Measurements from ENCODE around the gene DENND1A.
A peak's percentile ranks its signal among the peaks of the same experiment; 100 is the strongest.
"Not testable (repeated sequence)": the region's sequence is repeated elsewhere in the genome, so short reads cannot be mapped to it uniquely, and the experiment has no call there.

The DENND1A gene

DNA sequence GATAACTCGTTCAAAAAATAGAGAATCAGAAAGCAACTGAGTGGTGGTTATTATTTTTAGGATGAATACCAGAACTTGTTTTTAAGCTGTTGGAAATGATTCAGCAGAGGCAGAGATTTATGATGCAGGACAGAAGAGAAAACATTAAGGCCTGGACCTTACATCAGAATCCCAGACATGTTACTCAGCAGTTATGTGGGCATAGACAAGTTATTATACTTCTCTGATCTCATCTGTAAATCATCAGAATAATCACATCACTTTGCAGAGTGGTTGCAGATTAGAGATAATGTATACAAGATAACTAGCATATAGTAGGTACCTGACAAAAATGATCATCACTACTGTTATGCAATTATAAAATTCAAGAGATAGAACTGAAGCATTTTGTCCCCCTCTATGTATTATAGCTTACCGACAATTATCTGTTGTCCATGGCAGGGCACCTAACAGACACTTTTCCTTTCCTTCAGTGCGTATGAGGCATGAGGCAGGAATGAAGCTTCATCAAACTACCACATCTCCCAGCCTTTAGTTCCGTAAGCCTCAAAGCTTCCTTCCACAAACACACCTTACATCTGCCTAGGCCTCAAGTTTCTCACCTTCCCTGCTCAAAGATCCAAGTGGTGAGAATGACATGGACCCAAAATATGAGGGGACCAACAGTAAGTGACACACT, 165.9 kb downstream of the DENND1A start:
- peak; percentile 9 for DNase-seq (ENCODE audit: low spot score)

DNA sequence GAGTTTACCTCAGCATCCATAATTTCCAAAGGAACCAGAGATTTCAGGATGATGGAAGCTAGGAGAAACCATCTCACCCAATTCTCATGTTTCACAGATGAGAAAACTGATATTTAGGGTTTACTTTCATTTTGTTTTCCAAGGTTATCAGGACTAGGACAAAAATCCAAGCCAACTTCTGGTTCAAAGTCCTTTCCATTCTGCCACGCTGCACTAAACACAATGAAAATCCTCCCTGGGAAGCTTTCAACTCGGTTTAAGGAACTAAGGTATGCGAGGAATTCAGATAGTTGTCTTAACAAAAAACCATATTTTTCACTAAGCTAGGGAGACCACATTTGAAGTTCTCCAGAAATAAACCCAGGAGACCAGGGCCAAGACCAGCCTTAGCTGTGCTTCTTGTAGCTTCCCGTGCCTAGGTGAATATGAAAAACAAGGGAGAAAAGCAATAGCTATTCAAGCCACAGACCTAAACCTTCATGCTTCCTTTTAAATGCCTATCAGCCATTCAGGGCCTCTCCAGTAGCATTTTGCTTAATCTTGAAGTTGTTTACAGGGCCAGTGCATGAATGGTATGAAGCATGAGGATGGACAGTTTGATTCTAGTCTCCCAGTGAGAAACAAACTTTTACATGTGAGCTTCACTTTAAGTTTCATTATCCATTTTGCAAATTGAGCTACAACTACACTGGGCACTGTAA, 167.9 kb downstream of the DENND1A start:
- DNase-seq (ENCODE audit: low spot score), result no peak

DNA sequence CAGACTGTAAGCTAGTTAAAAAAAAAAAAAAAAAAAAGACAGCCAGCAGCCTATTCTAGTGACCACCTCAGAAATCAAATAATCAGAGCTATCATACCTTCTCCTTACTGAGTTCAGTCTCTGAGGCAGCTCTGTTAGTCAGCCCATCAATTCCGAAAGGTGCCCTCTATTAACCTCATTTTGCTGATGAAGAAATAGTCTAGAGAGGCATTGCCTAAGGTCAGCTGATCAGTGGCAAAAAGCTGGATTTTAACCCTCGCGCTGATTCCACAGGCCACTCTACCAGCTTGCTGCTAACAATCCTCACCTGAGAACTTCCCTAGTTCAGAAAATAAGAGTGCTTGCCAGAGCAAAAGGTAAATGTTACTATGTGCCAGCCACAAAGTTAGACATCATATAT, 172.0 kb downstream of the DENND1A start:
- no peak for DNase-seq (ENCODE audit: low spot score)

DNA sequence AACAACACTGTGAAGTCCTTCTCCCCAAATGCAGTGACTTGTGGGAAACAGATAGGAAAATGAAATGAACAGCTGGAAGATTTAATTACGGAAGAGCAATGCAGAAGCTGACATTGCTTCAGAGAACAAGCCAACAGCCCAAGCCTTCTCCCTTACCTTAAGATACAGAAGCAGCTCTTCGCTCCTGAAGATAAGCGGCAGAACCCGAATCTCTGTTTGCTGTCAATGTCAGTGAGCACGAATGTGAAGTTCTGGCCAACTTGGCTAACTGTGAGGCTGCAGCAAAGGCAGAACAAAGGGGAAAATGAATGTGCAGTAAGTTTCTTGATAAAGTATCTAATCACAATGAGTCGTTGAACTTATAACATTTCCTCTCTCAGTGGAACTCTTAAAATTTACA, 172.4 kb downstream of the DENND1A start:
- no peak for DNase-seq (ENCODE audit: low spot score)

DNA sequence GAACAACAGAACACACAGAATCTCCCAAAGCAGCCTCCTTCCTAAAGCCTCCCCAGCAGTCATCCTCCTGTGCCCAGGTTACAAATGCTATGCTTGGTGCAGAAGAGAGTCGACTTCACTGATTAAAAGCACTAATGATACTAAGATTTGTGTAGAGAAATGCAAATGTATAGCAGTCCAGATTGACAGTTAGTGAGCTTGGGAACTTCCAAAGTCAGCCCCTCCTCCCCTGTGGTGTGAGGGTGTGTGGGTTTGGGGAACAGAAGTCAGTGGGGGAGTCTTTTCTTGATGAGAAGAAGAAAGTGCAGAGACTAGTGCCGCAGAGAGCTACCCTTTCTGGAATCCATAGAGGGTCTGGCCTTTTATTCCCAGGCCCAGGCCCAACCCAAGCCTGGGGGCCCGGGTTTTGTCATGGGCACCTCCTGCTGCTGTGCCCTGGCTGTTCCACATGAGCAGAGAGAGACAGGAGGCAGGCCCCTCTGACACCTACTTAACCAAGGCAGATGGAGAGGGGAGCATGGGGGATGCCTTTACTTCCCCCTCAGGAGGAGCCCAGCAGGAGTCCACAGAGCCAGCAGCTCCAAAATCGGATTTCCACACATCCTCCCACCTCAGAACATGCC, 173.3 kb downstream of the DENND1A start:
- no peak for DNase-seq (ENCODE audit: low spot score)

DNA sequence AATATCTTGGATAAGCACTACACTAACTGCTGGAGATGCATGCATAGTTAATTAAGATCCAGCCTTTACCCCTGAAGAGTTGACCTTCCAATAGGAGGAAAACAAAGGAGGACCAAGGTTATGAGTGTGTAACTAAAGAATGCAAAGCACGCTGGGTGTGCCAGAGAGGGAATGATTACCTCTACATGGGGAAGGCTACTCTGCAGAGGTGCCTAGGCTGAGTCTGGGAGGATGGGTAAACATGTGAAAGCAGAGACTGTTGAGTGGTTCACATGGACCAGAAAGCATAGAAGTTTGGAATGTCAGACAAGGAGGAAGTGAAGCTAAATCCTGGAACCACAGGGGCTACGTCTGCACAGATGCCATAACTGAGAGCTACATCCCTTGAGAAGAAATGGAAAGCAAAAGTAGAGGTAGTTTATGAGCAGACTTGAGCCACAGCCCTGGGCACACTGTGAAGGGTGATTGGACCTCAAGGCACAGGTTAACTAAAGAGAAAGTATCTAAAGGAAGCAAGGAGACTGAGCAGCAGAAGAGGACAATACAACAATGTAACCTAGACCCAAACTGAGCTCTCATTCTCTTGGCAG, 176.2 kb downstream of the DENND1A start:
- no peak for DNase-seq (ENCODE audit: low spot score)

DNA sequence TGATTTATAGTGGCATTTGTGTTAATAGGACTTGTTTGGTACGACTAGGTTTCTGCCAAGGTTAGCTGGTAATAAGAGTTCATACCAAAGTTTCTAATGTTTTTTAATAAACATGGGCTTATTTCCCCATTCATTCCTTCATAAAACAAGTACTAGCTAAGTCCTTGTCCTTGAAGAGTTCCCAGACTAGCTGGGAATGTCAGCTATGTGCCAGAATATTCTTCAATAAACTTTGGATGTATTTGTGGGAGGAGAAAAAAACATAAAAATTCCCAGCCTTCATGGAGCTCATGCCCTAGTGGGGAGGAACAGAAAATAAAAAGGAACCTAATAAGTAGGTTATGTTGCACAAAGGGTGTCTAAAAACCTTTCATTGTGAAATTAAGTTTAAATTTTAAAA, 176.9 kb downstream of the DENND1A start:
- DNase-seq (ENCODE audit: low spot score), result no peak

DNA sequence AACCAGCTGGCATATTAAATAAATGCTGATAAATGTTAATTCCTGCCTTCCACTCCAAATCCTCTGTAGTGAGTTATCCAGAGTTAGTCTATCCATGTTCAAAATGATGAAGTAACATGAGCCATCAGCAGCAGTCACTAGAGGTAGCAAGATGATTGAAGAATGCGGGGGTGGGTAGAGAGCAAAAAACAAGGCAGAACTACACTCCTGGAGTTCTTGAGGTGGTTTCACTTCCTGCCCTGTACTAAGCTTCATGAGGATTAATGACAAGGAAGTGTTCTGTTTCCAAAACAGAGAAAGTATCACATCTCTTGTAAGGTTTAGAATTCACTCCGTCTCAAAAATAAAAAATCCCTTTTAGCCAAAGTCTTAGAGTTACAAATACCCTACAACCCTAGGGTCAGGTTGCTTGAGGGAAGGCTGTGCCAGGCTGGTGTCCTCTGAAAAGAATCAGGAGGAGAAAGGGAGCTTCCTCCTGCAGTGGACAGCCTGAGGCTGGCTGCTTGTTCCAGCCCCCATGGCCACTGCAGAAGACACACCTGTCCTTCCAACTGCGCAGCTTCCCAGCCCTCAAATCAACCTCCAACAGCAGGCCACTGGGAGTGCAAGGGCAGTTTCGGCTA, 180.2 kb downstream of the DENND1A start:
- DNase-seq (ENCODE audit: low spot score), result no peak

DNA sequence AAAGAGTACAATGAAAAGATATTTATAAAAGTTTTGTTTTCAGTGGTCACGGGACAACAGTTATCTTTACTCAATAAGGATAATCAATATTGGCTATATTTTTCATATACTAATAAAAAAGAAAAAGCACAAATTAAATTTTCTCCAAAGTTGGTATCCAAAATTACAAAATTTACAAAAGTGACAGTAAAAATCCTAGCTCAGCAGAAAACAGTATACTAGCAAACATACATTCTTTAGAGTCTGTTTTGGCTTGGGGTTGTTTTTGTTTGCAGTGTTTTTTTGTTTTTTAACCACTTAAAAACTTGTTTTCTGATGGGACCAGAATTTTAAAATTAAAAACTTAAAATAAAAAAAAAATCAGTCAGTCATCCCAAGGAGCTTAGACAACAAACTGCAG, 183.2 kb downstream of the DENND1A start:
- no peak for DNase-seq (ENCODE audit: low spot score)

DNA sequence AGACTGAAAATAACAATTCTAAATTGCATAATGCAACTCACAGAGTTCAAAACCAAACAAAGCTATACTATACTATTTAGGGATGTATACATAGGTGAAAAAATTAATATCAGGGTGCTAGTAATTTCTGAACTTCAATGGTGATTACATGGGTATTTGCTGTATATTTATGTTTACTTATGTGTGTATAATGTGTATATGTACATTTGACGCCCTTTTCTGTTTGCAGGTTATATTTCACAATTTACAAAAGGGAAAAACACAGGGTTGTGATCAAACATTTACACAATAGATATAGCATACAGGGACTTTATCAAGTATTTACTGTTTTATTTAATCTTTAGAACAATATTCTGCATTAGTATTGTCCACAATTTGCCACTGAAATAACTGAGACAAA, 184.0 kb downstream of the DENND1A start:
- DNase-seq (ENCODE audit: low spot score), result no peak

DNA sequence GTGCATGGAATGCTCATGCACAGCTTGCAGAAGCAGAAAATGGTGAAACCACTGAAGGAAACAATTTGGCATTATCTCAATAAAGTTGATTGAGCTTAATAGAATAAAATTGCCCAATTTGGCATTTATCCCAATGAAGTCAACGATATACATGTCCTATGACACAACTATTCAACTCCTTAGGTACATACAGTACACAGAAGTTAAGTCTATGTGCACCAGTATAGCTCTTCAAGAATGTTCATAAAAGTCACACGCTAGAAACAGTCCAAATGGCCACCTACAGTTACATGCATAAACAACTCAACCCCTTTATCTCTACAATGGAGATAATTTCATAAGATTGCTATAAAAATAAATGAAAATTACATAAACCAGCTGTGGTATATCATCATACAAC, 184.5 kb downstream of the DENND1A start:
- DNase-seq (ENCODE audit: low spot score), result no peak

DNA sequence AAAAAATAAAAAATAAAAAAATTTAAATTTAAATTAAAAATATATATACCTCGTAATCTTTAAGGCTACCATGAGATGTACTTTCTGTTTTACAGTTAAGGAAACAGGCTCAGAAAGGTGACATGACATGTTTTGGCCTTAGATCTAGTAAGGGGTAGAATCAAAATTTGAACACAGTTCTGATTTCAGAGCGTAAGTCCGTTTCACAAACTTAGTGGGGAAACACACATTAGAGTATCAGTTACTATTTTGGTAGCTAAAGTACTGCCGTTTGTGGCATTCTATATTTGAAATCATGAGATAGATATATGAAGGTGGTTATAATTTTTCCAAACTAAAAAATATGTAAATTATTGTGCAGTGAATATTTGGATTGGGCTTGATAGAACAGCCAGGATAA, 186.2 kb downstream of the DENND1A start:
- no peak for DNase-seq (ENCODE audit: low spot score)

DNA sequence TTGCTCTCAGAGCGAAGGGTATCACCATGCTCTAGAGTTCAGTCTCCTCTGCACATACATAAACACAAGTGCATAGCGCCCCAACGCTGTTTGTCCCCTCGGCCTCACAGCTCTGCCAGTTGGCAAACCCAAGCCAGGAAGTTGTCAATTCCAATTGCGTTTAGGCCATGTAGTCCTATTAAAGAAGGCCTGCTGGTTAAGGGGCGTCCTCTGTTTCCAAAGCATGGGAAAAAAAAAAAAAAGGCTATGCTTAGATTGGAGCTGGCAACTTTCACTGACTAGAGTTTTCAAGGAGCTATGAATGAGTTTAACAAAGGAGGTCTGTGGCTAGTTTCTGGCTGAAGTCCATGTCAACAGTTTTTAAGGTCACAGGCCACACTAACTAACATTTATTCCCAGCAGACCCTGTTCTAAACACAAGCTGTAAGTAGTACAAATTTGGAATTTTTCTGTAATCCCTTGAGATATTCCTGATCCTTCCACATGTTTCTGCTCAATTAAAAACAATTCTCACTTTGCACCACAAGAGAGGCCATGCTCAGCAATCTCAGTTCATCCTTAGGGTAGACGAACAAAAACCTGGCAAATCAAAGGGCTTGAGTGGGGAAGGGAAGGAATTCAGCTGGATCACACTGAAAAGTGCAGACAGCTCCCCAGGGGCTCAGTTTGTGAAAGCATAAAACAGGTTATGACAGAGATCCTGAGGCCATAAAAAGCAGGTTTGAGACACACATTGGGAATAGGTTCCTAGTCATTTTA, 187.7 kb downstream of the DENND1A start:
- no peak for DNase-seq (ENCODE audit: low spot score)

DNA sequence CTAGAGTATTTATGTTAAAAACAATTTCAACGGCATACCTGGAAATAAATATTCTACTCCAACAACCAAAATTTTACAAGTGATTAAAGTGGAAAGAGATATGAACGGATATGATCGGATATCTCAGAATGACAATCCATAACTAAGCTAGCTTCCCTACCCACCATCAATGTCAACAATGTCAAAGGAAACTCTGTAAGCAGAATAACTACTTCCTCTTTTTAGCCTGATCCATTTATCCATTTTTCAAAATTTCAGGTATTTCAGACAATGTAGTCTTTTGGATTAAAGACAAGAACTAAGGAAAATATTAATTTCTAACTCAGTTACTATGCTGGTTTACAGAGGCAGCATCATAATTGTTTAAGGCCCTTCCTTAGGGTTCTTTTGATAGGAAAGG, 188.7 kb downstream of the DENND1A start:
- no peak for DNase-seq (ENCODE audit: low spot score)

DNA sequence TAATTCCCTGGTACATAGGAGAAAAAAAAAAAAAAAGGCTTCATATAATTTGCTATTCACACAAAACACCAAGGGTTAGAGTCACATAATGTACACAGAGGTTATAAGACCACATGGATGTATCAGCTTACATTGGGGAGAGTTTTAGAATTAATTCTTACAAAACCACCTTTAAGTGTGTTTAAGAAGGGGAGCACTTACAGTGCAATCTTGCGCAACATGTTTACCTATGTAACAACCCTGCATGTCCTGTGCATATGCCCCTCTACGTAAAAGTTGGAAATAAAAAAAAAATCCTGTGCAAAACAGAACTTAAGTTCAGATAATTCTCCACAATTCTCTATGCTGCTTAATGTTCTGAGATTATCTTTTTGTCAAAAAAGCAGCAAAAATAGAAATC, 190.0 kb downstream of the DENND1A start:
- DNase-seq (ENCODE audit: low spot score), result no peak

DNA sequence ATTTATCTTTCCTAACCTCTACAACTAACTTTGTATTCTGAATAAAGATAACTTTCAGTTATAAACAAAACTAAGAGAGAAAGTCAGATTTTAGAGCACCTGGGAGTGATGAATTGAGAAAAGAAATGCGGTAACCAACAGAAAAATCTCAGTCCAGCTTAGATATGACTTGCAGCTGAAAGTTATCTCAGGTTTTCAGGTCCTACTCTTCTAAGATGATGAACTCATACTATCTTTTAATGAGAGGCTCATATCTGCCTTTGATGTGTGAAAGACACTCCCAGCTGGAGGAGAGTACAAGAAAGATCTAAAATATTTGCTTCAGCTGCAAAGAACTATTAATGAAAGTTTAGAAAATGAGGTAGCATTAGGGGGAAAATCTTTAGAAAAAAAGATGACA, 190.5 kb downstream of the DENND1A start:
- no peak for DNase-seq (ENCODE audit: low spot score)

DNA sequence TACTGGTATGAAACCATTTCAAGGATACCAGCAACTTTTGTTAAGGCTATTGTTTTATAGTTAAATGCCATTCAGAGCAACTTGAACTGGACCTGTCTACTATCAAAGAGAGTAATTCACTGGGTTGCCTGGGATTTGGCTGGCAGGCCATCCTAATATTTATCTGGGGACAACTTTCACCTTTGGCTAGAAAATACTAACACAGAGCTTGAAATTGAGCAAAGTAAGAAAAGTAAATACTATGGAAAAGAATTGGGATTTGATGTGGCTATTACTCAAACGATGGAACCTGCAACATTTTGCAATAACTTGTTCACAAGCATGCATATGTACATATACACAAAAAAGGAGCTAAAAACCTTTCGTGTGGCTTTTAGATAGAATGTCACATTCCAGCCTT, 191.3 kb downstream of the DENND1A start:
- DNase-seq (ENCODE audit: low spot score), result no peak

DNA sequence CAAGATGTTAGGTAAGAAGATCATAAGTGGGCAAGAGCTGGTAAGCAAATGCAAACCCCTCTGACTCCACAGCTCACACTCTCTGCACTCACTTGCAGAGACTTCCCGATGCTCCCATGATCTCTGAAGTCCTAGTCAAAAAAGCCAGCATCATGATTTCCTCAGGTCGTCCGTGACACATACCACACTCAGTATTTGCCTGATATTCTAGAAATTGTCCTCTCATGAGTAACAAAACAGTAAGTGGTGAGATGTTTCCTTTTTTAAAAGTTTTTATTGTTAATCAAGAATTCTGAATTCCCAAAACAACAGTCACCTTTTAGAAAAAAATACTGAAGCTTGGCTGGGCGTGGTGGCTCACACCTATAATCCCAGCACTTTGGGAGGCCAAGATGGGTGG, 194.6 kb downstream of the DENND1A start:
- DNase-seq (ENCODE audit: low spot score), result peak; percentile 38

DNA sequence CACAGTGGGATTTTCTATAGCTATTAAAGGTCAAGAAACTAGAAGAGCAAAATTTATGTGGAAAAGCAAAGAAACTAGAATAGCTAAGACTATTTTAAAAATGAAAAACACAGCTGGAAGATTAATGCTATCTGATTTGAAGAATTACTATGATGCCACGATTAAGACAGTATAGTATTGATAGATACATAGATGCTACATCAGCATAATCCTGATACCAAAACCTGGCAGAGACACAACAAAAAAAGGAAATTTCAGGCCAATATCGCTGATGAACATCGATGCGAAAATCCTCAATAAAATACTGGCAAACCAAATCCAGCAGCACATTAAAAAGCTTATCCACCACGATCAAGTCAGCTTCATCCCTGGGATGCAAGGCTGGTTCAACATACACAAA, 201.4 kb downstream of the DENND1A start:
- not testable (repeated sequence) for DNase-seq (ENCODE audit: low spot score)

DNA sequence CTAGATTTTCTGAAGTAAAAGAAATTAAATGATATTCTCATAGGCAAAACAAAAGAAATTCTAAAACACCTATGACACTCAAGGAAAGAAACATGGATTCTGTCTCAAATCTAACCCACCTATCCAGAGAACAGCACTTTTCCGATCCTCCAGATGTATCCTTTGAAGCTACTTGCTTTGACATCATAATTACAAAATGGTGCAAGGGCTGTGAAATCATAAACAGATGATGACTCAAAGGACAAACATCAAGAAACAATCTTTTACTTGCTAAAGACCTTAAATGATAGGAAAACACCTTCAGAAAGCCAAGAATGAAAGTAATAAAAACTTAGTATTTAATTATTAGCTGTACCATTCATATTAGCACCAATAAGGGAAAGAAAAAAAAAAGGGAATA, 202.6 kb downstream of the DENND1A start:
- DNase-seq (ENCODE audit: low spot score), result no peak

DNA sequence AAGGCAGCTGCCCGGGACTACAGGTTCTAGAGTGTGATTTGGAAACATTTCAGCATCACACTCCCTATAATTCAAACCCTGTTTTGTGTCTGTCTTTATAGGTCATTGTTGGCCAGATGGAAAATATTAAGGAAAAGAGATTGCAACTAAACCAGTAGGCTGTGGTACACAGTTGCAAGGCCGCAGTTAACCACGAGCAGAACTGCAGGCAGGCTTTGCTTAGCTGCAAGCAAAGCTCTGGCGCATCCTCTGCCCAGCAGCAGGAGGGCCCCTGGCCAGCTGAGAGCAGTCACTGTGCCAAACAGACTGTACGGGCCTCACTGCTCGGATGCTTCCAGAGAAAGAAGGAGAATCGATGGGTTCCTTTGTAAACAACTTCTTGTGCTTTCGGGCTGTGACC, 204.5 kb downstream of the DENND1A start:
- no peak for DNase-seq (ENCODE audit: low spot score)

DNA sequence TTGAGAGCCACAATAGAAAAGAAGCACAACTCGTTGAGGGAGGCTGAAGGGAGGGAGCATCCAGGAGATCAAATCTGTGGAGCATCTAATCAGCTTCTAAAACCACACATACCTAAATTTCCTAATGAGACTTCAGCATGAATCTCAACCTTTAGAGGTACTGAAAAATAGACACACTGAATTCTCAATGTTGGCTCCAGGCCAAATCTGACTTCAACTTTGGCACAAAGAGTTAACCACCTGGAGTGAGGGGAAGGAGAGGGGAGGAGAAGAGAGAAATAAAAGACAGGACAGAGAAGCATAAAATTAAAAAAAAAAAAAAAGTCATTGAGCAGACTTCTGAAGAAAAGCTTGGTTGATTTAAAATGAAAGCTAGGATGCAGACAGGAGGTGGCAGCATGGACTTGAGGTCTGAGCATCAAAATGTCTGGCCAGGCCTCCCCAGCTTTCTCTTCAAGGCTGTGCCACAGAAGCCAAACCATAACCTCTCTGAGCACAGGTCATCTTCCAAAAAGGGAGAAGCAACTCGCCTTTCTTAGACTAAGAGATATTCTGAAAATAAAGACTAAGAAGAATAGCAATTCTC, 205.6 kb downstream of the DENND1A start:
- no peak for DNase-seq (ENCODE audit: low spot score)
